PFSK-1 (cell line): Measurements from ENCODE around the gene ZCWPW2.

Experiments
- FOXP2 ChIP-seq: optimal IDR thresholded peaks from 2 replicates; pipeline ENCODE3; 2011; ENCODE audit warnings: borderline replicate concordance, control low read depth, inconsistent platforms; ENCODE audit not compliant: insufficient read depth; ENCODE audit errors: extremely low read length, extremely low read depth
- POLR2AphosphoS5 ChIP-seq: IDR thresholded peaks from 2 replicates; pipeline ENCODE4 v1.6.1; 2012; ENCODE audit warnings: low read depth, mild to moderate bottlenecking, control low read depth, low read length, moderate library complexity
- SIN3A ChIP-seq: IDR thresholded peaks from 2 replicates; pipeline ENCODE4 v1.6.1; 2012; ENCODE audit warnings: mild to moderate bottlenecking, low read length, moderate library complexity, borderline replicate concordance; ENCODE audit not compliant: insufficient read depth
- TAF1 ChIP-seq: IDR thresholded peaks from 2 replicates; pipeline ENCODE4 v1.6.1; 2012; ENCODE audit warnings: low read length, control low read depth, borderline replicate concordance; ENCODE audit not compliant: insufficient read depth
- TF ChIP-seq, protein P1 (sequence below), 2 experiments: IDR thresholded peaks; 2 replicates each; pipeline versions ENCODE4 v1.6.1 to v1.8.0; 2011 to 2012; ENCODE audit warnings: low read depth in 2 of 2, low read length in 2 of 2, control low read depth in 1 of 2, inconsistent platforms in 1 of 2, mild to moderate bottlenecking in 1 of 2, moderate library complexity in 1 of 2; ENCODE audit not compliant: insufficient read depth in 1 of 2

ZCWPW2 gene

DNA sequence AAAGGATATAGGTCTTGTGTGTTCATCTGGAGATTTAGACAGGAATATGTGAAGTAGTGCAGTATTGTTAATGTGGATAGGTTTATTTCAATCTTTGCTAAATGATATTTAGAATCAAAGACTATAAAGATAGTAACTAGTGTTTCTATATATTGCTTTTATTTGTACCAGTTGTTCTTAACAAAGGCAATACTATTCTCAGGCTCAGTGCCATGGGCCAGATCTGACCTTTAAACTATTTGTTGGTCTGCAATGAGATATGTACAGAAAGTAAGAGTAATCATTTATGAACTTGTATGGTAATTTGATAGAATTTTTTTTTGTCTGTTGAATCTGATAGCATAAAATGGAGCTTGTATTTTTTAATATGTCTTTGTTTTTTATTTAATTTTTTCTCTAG lies 146.8 kb downstream of the ZCWPW2 start:
- TF ChIP-seq TAF1 = no peak
- TF ChIP-seq, protein P1, sequence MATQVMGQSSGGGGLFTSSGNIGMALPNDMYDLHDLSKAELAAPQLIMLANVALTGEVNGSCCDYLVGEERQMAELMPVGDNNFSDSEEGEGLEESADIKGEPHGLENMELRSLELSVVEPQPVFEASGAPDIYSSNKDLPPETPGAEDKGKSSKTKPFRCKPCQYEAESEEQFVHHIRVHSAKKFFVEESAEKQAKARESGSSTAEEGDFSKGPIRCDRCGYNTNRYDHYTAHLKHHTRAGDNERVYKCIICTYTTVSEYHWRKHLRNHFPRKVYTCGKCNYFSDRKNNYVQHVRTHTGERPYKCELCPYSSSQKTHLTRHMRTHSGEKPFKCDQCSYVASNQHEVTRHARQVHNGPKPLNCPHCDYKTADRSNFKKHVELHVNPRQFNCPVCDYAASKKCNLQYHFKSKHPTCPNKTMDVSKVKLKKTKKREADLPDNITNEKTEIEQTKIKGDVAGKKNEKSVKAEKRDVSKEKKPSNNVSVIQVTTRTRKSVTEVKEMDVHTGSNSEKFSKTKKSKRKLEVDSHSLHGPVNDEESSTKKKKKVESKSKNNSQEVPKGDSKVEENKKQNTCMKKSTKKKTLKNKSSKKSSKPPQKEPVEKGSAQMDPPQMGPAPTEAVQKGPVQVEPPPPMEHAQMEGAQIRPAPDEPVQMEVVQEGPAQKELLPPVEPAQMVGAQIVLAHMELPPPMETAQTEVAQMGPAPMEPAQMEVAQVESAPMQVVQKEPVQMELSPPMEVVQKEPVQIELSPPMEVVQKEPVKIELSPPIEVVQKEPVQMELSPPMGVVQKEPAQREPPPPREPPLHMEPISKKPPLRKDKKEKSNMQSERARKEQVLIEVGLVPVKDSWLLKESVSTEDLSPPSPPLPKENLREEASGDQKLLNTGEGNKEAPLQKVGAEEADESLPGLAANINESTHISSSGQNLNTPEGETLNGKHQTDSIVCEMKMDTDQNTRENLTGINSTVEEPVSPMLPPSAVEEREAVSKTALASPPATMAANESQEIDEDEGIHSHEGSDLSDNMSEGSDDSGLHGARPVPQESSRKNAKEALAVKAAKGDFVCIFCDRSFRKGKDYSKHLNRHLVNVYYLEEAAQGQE (IDR thresholded peaks at IDR 0.05; ENCODE audit: insufficient read depth in 1 of 2, low read depth in 2 of 2, low read length in 2 of 2) = no peak
- TF ChIP-seq POLR2AphosphoS5 = no peak
- no peak for TF ChIP-seq SIN3A
- TF ChIP-seq FOXP2 = no peak

GRCh38 chr3:28502397-28502937 lies 153.9 kb downstream of the ZCWPW2 start:
- TF ChIP-seq SIN3A = no peak
- TF ChIP-seq FOXP2 = no peak

DNA sequence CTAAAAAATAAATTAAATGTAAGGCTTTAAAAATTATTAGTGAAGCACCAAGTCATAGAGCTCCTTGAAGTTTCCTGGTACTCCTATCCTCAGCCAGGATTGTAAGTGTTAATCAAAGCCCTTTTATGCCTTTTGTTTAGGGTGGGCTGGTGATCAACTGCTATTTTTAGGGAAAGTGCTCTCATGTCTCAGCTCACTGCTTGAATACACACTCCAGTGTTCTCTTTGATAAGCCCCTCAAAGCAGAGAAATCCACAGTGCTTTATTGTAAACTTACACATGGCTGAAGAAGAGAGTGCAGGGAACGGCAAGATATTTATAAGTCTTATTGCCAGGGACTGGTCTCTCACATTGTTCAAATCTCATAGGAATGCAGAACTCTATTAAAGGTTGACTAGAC lies 156.5 kb downstream of the ZCWPW2 start:
- TF ChIP-seq SIN3A = no peak
- TF ChIP-seq, protein P1 (IDR thresholded peaks at IDR 0.05; ENCODE audit: insufficient read depth in 1 of 2, low read depth in 2 of 2, low read length in 2 of 2) = no peak
- no peak for TF ChIP-seq FOXP2
- no peak for TF ChIP-seq TAF1
- TF ChIP-seq POLR2AphosphoS5 = no peak

DNA sequence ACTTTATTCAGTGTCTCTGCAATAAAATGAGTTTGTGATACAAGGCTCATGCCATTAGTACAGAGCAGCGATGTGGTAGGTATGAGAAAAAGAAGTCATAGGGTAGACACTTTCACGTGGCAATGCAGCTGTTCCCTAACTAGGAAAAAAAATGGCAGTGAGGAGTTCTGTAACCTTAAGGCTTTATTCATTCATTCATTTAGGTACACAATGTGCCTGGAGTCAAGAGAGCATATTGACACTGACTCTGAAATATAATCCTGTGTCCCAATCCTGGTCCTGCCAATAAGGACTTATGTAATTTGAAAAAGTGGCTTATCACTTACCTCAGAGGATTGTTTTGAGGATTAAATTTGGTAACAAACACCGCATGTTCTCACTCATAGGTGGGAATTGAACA lies 173.1 kb downstream of the ZCWPW2 start:
- TF ChIP-seq POLR2AphosphoS5 (no peak), TAF1 (no peak), FOXP2 (no peak), SIN3A (no peak)
- TF ChIP-seq, protein P1 (IDR thresholded peaks at IDR 0.05; ENCODE audit: insufficient read depth in 1 of 2, low read depth in 2 of 2, low read length in 2 of 2) = no peak

- TF ChIP-seq TAF1 = no peak
- TF ChIP-seq, protein P1 (IDR thresholded peaks at IDR 0.05; ENCODE audit: insufficient read depth in 1 of 2, low read depth in 2 of 2, low read length in 2 of 2) = no peak
- no peak for TF ChIP-seq FOXP2
- TF ChIP-seq POLR2AphosphoS5 = no peak
- no peak for TF ChIP-seq SIN3A
These were observed 193.8 kb downstream of the ZCWPW2 start for GRCh38 chr3:28542351-28542750.
